SK-N-SH (cell line): ENCODE data around the gene IZUMO4.

Experiments used
- CTCF ChIP-seq: fragments of 200-600 bp; sonication (generic); IDR thresholded peaks from 2 replicates; pipeline ENCODE4 v1.6.1; 2017; ENCODE audit warnings: antibody characterized with exemption, mild to moderate bottlenecking, moderate library complexity
- EZH2phosphoT487 ChIP-seq: fragments of 200-600 bp; sonication (generic); IDR thresholded peaks from 2 replicates; pipeline ENCODE4 v1.6.1; 2017; ENCODE audit warnings: low read depth, mixed run types, mild to moderate bottlenecking, antibody characterized with exemption, moderate library complexity, borderline replicate concordance
- FOXJ3 ChIP-seq: sonication (generic); formaldehyde crosslinking; IDR thresholded peaks from 2 replicates; pipeline ENCODE4 v1.5.1; 2020; ENCODE audit warnings: mild to moderate bottlenecking, missing genetic modification reagents
- MAX ChIP-seq: IDR thresholded peaks from 2 replicates; pipeline ENCODE4 v1.4.0; 2012; ENCODE audit warnings: low read depth
- MXI1 ChIP-seq: IDR thresholded peaks from 2 replicates; pipeline ENCODE4 v1.6.1; 2012; ENCODE audit warnings: mild to moderate bottlenecking, low read depth, low read length, improper control_type of control experiment
- POLR2AphosphoS5 ChIP-seq: IDR thresholded peaks from 2 replicates; pipeline ENCODE4 v1.6.1; 2012; ENCODE audit warnings: low read depth, low read length
- REST ChIP-seq: IDR thresholded peaks from 2 replicates; pipeline ENCODE4 v1.6.1; 2012; ENCODE audit warnings: mild to moderate bottlenecking, low read depth, low read length, moderate library complexity
- TEAD4 ChIP-seq: IDR thresholded peaks from 2 replicates; pipeline ENCODE4 v1.4.0; 2012; ENCODE audit warnings: mild to moderate bottlenecking, borderline replicate concordance; ENCODE audit not compliant: insufficient read depth

DNA sequence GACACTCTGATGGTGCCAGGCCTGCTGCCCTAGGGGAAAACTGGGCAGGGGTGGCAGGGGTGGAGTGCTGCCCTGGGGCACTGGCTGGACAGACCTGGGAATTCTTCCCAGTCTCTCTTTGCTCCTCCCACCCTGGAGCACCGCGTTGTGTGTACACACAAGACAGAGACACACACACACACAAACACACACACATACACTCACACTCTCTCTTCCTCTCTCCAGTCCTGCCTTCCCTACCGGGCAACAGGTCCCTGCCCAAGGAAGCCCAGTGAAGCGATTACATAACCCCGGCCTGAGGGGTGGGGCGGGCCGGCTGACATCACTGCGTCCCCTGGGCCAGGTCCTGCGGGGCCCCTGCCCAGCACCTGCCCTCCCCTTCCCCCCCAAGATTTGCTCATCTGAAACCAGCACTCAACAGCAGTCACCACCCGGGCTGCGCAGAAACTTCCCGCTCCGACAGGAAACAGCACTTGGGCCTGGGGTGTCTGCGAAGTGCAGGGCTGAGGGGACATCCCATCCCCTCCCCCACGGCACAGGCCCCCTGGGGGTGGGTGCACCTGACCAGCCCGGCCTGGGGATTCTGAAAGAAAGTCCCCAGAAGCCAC, 46.9 kb upstream of the IZUMO4 start:
- TF ChIP-seq CTCF = no peak
- no peak for TF ChIP-seq FOXJ3
- no peak for TF ChIP-seq TEAD4
- 0 out of 2 replicates have a peak, but pooled peaks have one; percentile 28 for TF ChIP-seq MXI1
- no peak for TF ChIP-seq EZH2phosphoT487
- TF ChIP-seq MAX = no peak
- no peak for TF ChIP-seq POLR2AphosphoS5
- TF ChIP-seq REST = no peak
